HepG2 (cell line): Measurements from ENCODE around the gene CDK6. TPM values are rescaled to one million over a fixed set of nuclear protein-coding genes. Genes with fewer than 3 reads are reported as not detected.

ENCODE experiments used
- AHDC1 ChIP-seq: sonication (generic); formaldehyde crosslinking; IDR thresholded peaks from 2 replicates; pipeline ENCODE4 v1.5.1; 2020; ENCODE audit warnings: mild to moderate bottlenecking, missing genetic modification reagents, borderline replicate concordance
- ASH2L ChIP-seq: fragments of 300-600, 200-600 bp; sonication (generic); IDR thresholded peaks from 2 replicates; pipeline ENCODE4 v1.7.0; 2017; ENCODE audit warnings: low read depth, mild to moderate bottlenecking, moderate library complexity, mixed read lengths, low read length; ENCODE audit not compliant: insufficient read length
- DMAP1 ChIP-seq: IDR thresholded peaks from 2 replicates; pipeline ENCODE4 v1.6.1; 2016
- KMT2B ChIP-seq: IDR thresholded peaks from 2 replicates; pipeline ENCODE4 v1.6.1; 2016; ENCODE audit warnings: missing genetic modification reagents, missing compliant biosample characterization
- MAX ChIP-seq: IDR thresholded peaks from 2 replicates; pipeline ENCODE4 v1.6.1; 2012; ENCODE audit warnings: inconsistent platforms
- MED13 ChIP-seq: sonication (generic); formaldehyde crosslinking; IDR thresholded peaks from 2 replicates; pipeline ENCODE4 v1.5.0; 2020; ENCODE audit warnings: missing genetic modification reagents
- MLXIP ChIP-seq: sonication (generic); formaldehyde crosslinking; IDR thresholded peaks from 2 replicates; pipeline ENCODE4 v1.9.0; 2021; ENCODE audit warnings: missing genetic modification reagents, borderline replicate concordance
- PBX2 ChIP-seq: IDR thresholded peaks from 2 replicates; pipeline ENCODE4 v1.6.1; 2016; ENCODE audit warnings: control low read depth
- PCBP1 ChIP-seq: fragments of 200-400 bp; formaldehyde crosslinking; IDR thresholded peaks from 2 replicates; pipeline ENCODE4 v1.6.1; 2017; ENCODE audit warnings: mild to moderate bottlenecking, low read depth, low read length, borderline replicate concordance
- PPARG ChIP-seq: conservative IDR thresholded peaks from 2 replicates; pipeline ENCODE4 v1.6.1; 2016; ENCODE audit warnings: missing biosample characterization, missing genetic modification reagents
- RAD21 ChIP-seq: fragments of 450-650 bp; formaldehyde crosslinking; IDR thresholded peaks from 2 replicates; pipeline ENCODE4 v1.5.0; 2020; ENCODE audit warnings: mild to moderate bottlenecking
- RARA ChIP-seq: IDR thresholded peaks from 2 replicates; pipeline ENCODE4 v1.6.1; 2016; ENCODE audit warnings: missing genetic modification reagents, missing compliant biosample characterization
- RXRA ChIP-seq: sonication (generic); formaldehyde crosslinking; IDR thresholded peaks from 2 replicates; pipeline ENCODE4 v1.5.1; 2020; ENCODE audit warnings: missing genetic modification reagents
- SMARCE1 ChIP-seq: fragments of 450-650 bp; IDR thresholded peaks from 2 replicates; pipeline ENCODE4 v1.6.1; 2017; ENCODE audit warnings: borderline replicate concordance
- SYNCRIP ChIP-seq: fragments of 200-400 bp; formaldehyde crosslinking; IDR thresholded peaks from 2 replicates; pipeline ENCODE4 v1.6.1; 2018; ENCODE audit warnings: mild to moderate bottlenecking, low read depth, low read length; ENCODE audit not compliant: insufficient read depth
- TAF1 ChIP-seq: sonication (generic); formaldehyde crosslinking; IDR thresholded peaks from 2 replicates; pipeline ENCODE4 v1.4.0; 2020; ENCODE audit warnings: missing genetic modification reagents
- ZNF335 ChIP-seq: sonication (generic); formaldehyde crosslinking; IDR thresholded peaks from 2 replicates; pipeline ENCODE4 v1.4.0; 2020; ENCODE audit warnings: missing genetic modification reagents
- ZNF33A ChIP-seq: sonication (generic); formaldehyde crosslinking; IDR thresholded peaks from 2 replicates; pipeline ENCODE4 v1.5.1; 2020; ENCODE audit warnings: missing genetic modification reagents, mild to moderate bottlenecking, moderate library complexity, borderline replicate concordance
- ZNF510 ChIP-seq: sonication (generic); formaldehyde crosslinking; IDR thresholded peaks from 2 replicates; pipeline ENCODE4 v1.4.0; 2020; ENCODE audit warnings: low read depth, mild to moderate bottlenecking, missing genetic modification reagents
- polyA plus RNA-seq, 8 experiments: library from polyadenylated mRNA; depleted of rRNA in 3 of 8; stranded (reverse) in 7 of 8; unstranded in 1 of 8; fragments of >200 nt; fragmentation: Illumina TruSeq in 4 of 8; extraction: Trizol in 4 of 8; gene quantifications; 2 replicates each; pipeline versions ENCODE4 v1.2.1 to v1.2.3, GENCODE V29; 2011 to 2016; ENCODE audit warnings: low read depth in 4 of 8, missing spikeins in 1 of 8, mixed read lengths in 1 of 8; ENCODE audit not compliant: insufficient read depth in 1 of 8
- total RNA-seq, 5 experiments: library from RNA; depleted of rRNA; stranded (reverse); fragments of >200 nt; fragmentation: Illumina TruSeq; extraction: Trizol; gene quantifications; 2 replicates each; pipeline ENCODE4 v1.2.3, GENCODE V29; 2016; ENCODE audit warnings: low read depth in 1 of 5

CDK6 gene
- total and polyA plus RNA-seq, 2 of the 13 experiments (the other 11 are each of a cell fraction or from before 2014, with no cell fraction given), result 34.6 to 90.8 TPM

- TF ChIP-seq MLXIP (CRISPR knock-in tag), result no peak
- TF ChIP-seq SYNCRIP, result no peak
- peak; percentile 28; the same call in 1 of the 2 replicates for TF ChIP-seq DMAP1 (CRISPR knock-in tag)
- peak; percentile 81 for TF ChIP-seq TAF1
- TF ChIP-seq PPARG (CRISPR knock-in tag), result peak; percentile 45; the same call in 1 of the 2 replicates
- TF ChIP-seq MAX, result peak; percentile 86
- peak; percentile 74 for TF ChIP-seq ASH2L
- TF ChIP-seq PBX2 (CRISPR knock-in tag), result peak; percentile 39; the same call in 1 of the 2 replicates
- TF ChIP-seq RXRA (CRISPR knock-in tag), result peak; percentile 83
- no peak for TF ChIP-seq ZNF33A
- no peak; the same call in 1 of the 2 replicates for TF ChIP-seq PCBP1
- TF ChIP-seq AHDC1 (CRISPR knock-in tag), result 0 out of 2 replicates have a peak, but pooled peaks have one; percentile 16
- TF ChIP-seq SMARCE1, result no peak
- TF ChIP-seq KMT2B, result peak; percentile 84; the same call in 1 of the 2 replicates
- no peak for TF ChIP-seq ZNF510 (CRISPR knock-in tag)
- TF ChIP-seq RAD21, result no peak
- TF ChIP-seq ZNF335 (CRISPR knock-in tag), result peak; percentile 56; the same call in 1 of the 2 replicates
- peak; percentile 84 for TF ChIP-seq MED13 (CRISPR knock-in tag)
- peak; percentile 85 for TF ChIP-seq RARA (CRISPR knock-in tag)
These were observed 2.4 kb downstream of the CDK6 start (continued) for GRCh38 chr7:92833766-92834506.
